ENCODE data around the gene UCHL5.

Gene UCHL5

GRCh38 chr1:192967211-192967877 is 91.8 kb downstream of the UCHL5 start:
- in situ Hi-C loops (cut with HindIII; ENCODE audit: low sequenced_read_pairs): no loop called here
- no peak for TF ChIP-seq CTCF (IDR thresholded peaks at IDR 0.05; ENCODE audit: low read depth, low read length, missing control alignments)
- no peak overlapping the region for H3K4me3 ChIP-seq (ENCODE audit: low read depth, low read length)
- no peak for DNase-seq (ENCODE audit: low read depth)

- in situ Hi-C loops (cut with HindIII; ENCODE audit: low sequenced_read_pairs): no loop called here
- no peak for DNase-seq (ENCODE audit: low read depth)
- H3K4me3 ChIP-seq (ENCODE audit: low read depth, low read length): no peak overlapping the region
- no peak for TF ChIP-seq CTCF (IDR thresholded peaks at IDR 0.05; ENCODE audit: low read depth, low read length, missing control alignments)
Observed at GRCh38 chr1:192966073-192966472, 93.1 kb downstream of the UCHL5 start.

GRCh38 chr1:192962901-192963300 is 96.3 kb downstream of the UCHL5 start:
- in situ Hi-C loops (cut with HindIII; ENCODE audit: low sequenced_read_pairs): no loop called here
- DNase-seq (ENCODE audit: low read depth): no peak
- TF ChIP-seq CTCF (IDR thresholded peaks at IDR 0.05; ENCODE audit: low read depth, low read length, missing control alignments): no peak
- H3K4me3 ChIP-seq (ENCODE audit: low read depth, low read length): no peak overlapping the region
